NCI-H748 (cell line): ENCODE data around the gene PURB.
A peak's percentile ranks its signal among the peaks of the same experiment; 100 is the strongest.
"Not testable (repeated sequence)": the region's sequence is repeated elsewhere in the genome, so short reads cannot be mapped to it uniquely, and the experiment has no call there.

ENCODE experiments used
- DNase-seq: peaks from one replicate; lab custom pipeline; 2025; ENCODE audit not compliant: unreplicated experiment; lab: John Stamatoyannopoulos, UW

Gene PURB

DNA sequence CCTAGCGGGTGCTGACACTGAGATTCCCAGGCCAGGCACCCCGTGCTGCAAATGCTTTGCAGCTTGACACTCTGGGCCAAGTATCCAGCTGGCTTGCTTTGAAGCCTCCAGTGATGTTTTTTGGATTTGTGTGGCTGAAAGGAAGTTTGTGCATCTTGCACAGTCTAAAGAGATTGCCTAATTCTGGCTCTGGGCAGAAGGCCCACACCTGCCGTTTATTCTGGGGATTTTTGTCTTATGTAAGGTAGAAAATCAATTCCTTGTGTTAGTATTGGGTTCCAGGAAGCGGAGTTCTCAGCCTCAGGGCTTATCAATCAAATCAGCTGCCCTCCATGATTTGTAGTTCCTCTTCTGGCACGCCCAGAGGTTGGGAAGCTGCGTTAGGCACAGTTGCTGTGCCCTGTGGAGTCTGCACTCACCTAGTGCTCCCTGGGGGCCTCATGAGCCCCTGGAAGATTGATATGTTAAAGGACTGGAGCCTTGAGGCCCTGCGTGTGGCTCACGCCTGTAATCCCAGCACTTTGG is 8.4 kb upstream of the PURB start:
- DNase-seq, result no peak

DNA sequence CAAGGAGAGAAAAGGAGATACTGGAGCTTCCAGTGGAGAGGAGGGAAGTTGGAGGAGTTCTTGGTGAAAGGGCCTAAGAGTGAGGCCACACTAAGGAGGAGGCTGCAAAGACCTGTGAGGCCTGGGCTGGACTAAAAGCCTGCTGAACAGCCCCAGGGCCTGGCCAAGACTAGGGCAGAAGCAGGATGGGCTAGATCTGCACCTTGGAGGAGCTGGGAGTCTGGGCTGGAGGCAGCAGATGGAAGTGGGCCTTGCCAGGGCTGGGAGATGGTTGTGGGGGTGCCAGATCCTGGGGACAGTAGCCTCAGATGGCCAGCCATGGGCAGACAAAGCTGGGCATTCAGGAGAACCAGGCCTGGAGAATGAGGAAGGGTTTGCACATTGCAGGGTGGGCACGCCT is 6.5 kb upstream of the PURB start:
- no peak for DNase-seq

DNA sequence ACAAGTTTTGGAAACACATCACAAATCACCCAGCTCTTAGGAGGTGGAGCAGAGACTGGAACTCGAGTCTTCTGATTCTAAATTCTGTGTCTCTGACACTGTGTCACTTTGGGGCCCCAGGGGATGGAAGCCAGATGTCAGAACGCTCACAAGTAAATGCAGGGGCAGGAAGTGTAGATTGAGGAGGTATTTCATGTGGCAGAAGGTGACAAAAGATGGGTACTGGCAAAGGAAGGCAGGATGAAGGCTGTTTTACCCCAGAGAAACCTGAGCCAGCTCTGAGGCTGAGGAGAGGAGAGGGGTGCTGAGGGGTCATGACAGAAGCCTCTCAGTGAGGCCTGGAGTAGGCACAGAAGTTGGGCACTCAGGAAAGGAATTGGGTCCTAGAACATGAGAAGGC is 6.0 kb upstream of the PURB start:
- DNase-seq, result no peak

DNA sequence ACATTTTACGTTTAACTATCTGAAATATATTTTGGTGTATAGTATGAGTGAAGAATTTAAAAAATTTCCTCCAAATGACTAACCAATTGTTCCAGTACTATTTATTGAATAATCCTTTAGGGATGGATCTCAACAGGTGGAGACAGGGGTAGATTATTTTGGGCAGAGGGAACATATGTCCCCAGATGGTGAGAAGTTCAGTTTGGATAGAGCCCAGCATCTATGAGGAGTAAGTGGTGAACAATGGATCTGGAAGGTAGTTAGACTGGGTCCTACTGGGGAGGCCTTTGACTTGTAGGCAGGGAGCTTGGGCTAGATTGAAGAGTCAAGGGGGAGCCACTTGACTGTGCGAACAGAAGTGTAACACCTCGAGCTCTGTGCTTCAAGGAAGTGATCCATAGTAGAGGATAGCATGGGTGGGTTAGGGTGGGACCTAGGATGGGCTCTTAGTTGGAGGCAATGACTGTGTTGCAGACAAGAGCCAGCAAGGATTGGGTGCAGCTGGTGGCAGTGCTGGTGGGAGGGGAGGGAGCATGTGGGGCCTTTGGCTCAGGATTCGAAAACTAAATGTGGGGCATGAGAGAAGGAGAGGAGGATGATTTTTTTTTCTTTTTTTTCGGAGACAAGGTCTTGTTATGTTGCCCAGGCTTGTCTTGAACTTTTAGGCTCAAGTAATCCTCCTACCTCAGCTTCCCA is 3.9 kb upstream of the PURB start:
- no peak for DNase-seq

DNA sequence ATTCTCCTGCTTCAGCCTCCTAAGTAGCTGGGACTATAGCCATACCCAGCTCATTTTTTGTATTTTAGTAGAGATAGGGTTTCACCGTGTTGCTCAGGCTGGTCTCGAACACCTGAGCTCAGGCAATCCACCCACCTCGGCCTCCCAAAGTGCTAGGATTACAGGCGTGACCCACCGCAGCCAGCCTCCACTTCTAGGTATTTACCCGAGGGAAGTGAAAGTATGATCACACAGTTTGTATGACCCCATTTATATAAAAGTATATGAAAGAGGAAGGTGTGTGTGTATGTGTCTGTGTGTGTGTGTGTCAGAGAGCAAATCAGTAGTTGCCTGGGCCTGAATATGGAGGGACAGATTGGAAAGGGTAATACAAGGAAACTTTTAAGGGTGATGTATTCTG is 2.0 kb upstream of the PURB start:
- no peak for DNase-seq

DNA sequence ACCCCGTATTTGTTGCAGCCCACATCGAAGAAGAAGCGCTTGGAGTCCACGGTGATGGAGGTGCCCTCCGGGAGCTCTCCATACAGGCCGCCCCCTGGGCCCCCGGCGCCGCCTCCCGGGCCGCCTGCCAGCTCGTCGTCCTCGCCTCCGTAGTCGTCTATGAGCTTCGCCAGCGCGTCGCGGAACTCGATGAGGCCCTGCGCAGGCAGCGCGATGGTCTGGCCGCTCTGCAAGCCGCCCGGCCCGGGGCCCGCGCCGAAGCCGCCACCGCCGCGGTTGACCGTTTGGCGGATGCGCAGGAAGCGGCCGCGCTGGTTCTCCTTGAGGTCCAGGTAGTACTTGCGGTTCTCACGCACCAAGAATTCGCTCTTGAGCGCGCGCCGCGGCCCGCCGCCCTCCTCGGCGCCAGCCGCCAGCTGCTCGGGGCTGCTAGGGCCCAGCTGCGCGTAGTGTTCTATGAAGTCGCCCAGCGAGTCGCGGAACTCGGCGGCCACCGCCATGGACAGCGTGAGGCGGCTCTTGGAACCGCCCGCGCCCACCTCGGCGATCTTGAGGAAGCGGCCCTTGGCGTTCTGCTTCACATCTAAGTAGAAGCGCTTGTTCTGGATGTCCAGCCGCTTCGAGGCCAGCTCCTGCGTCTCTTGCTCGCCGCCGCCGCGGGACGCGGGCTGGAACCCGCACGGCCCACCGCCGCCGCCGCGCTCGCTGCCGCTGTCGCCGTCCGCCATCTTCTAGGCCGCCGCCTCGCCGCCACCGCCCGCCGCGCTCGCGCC is 523 bp downstream of the PURB start:
- peak; percentile 66 for DNase-seq

DNA sequence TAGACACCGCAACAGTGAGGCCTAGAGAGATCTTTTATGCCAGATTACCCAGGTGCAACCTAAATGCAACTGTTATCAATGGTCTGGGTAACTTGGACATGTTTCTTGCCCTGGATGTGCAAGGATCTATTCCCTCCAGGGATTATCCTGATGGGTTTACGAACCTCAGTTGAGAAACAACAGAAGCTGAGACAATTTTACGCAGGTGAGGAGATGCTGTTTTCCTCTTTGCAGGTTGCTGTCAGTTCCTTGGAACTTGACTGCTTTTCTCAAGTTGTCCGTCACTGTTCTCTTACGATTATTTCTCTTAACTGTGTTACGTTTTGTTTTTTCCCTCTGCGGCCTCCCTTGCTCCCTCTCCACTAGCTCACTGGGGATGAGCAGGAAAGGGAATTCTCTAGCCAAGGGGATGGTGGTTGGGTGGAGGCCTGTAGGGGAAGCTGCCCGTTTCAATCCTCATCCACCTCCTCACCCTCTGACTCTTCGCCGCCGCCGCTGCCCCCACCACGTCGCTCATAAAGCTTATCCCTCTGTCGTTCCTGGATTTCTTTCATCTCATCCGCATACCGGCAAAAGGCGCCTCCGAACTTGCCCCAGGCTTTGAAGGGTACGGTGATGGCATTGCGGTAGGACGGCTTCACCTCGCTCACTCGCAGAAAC is 1.2 kb downstream of the PURB start:
- no peak for DNase-seq

DNA sequence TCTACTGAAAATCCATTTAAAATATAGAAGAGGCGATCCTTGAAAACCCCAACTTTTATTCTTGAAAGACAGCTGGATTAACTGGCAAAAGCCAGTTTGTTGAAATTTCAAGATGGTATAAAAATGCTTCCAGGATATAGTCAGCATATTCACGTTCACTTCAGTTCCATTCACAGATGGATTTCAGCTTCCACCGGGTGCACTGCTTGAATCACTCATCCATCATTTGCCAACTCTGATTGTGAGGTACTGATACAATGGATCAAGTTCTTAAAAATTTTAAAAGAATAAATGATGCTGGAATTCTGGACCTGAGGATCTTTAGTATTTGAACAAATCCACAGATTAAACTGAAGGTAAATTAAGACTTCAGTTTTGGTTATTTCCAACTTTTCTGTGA is 2.4 kb downstream of the PURB start:
- no peak for DNase-seq

DNA sequence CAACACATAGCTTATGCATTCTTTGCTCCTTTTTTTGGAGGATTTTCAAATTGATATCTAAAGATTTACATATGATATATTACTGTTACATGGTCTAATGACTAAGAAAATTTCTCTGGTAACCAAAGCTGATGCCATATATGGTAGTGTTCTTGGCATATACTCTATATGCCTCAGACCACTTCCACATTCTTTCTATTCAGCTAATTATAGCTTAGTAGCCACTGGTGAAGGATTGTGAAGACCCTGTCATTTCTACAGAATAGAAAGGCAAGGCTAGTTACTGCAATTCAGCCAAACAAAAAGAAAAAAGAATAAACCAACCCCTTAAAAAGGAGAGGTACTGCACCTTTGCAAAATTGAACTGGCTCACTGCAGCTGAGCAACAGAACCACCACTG is 3.7 kb downstream of the PURB start:
- no peak for DNase-seq

DNA sequence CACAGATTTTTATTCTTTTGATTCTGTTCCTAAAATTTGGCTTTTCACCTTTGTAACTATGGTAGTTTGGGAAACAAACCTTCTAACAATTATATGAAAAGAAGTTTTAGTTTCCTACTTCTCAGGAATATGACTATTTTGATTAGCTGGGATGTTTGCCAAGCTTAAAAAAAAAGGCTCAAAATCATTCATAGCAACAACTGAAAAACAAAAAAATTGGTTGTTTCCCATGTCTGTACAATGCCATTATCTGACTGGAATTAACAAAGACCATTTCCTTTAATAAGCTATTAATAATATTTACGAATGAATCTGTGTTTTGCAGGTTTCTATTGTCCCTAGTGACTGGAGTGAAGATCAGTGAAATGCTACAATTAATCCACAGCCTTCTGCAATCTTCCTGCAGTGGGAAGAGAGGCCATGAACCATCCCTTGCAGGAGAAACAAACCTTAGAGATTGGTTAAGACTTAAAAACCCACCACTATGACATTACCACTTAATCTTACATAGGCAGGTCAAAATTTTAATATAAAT is 4.2 kb downstream of the PURB start:
- DNase-seq, result no peak

DNA sequence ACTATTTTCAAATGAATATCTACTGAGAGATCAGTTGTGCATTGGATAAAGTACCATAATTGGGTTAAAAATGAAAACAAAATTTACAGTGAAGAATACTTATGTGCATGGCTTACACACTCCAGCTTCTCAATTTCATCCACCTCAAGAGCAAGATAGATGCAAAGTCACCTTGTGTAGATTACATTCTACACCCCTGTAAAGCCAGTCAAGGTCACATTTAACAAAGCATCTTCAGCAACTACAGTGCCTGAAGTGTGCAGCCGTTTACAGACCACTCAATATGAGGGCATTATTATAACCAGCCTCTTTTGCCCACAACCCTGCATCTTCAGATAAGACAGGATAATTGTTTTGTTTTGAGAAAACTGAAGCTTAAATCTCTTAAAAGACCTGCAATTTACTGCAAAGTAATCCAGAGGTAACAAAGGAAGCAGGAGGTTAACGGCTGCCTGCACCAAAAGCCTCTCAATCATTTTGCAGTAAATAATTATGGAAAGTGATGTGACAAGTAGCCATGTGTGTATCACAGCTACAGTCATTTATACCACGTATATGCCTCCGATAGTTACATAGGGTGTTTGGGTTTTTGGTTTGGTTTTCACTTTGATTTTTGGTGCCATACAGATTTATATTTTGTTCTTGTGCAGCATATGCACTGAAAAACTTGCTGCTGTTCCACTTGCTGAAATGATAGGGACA is 4.9 kb downstream of the PURB start:
- DNase-seq, result no peak

DNA sequence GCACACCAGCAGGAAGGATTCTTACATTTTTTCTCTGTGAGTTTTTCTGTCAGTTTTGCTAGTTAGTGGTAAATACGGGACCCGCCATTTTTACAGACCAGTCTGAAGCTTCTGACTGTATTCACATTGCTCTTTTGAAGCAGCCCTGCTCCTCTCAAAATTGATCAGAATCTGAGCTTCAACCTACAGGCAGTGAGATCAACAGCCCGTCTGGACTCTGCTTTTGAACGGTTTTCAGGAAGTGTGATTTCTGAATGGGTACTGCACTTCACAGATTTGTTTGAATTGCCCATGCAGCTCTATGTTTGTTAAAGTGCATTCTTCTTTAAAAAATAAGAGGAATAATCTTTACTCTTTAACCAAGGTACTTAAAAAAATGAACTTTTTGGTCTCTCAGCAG is 8.9 kb downstream of the PURB start:
- DNase-seq, result no peak

DNA sequence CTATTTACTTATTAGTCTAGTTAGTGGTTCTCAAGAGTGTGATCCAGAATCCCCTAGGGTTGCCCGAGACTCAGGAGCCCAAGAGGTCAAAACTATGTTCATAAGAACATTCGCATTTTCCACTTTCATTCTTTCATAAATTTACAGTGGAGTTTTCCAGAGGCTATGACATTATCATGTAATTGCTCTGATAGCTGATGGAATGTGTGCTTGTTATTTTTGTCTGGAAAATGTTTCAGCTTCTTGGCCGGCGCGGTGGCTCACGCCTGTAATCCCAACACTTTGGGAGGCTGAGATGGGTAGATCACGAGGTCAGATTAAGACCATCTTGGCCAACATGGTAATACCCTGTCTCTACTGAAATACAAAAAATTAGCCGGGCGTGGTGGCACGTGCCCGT is 10.1 kb downstream of the PURB start:
- no peak for DNase-seq

DNA sequence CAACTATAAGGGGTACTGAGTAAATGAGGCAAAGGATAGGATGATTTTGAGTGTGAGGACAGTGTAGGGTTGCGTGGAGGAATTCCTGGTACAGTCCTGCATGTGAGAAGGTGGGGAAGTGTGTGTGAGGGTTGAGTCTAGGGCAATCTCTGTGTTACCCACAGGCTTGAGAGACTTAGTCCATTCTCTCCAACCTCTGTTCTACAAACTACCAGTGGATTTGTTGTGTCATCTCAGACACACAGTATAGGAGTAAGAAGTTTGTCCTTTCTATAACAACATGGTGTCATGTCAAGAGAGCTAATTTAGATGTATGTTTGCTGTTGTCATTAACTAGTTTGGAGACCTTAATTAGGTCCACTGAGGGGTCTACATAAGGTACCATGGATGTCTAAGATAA is 12.5 kb downstream of the PURB start:
- DNase-seq, result no peak

DNA sequence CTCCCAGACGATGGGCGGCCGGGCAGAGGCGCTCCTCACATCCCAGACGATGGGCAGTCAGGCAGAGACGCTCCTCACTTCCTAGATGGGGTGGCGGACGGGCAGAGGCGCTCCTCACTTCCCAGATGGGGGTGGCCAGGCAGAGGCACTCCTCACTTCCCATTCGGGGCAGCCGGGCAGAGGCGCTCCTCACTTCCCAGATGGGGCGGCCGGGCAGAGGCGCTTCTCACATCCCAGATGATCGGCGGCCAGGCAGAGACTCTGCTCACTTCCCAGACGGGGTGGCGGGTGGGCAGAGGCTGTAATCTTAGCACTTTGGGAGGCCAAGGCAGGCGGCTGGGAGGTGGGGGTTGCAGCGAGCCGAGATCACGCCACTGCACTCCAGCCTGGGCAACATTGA is 13.4 kb downstream of the PURB start:
- DNase-seq, result not testable (repeated sequence)

DNA sequence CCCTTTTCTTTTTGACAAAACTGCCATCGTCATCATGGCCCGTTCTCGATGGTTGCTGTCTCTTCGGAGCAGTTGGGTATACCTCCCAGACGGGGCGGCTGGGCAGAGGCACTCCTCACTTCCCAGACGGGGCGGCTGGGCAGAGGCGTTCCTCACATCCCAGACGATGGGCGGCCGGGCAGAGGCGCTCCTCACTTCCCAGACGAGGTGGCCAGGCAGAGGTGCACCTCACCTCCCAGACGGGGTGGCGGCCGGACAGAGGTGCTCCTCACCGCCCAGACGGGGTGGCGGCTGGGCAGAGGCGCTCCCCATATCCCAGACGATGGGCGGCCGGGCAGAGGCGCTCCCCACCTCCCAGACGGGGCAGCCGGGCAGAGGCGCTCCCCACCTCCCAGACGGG is 14.6 kb downstream of the PURB start:
- not testable (repeated sequence) for DNase-seq

DNA sequence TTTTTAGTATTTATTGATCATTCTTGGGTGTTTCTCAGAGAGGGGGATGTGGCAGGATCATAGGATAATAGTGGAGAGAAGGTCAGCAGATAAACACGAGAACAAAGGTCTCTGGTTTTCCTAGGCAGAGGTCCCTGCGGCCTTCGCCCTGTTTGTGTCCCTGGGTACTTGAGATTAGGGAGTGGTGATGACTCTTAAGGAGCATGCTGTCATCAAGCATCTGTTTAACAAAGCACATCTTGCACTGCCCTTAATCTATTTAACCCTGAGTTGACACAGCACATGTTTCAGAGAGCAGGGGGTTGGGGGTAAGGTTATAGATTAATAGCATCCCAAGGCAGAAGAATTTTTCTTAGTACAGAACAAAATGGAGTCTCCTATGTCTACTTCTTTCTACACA is 15.0 kb downstream of the PURB start:
- not testable (repeated sequence) for DNase-seq

DNA sequence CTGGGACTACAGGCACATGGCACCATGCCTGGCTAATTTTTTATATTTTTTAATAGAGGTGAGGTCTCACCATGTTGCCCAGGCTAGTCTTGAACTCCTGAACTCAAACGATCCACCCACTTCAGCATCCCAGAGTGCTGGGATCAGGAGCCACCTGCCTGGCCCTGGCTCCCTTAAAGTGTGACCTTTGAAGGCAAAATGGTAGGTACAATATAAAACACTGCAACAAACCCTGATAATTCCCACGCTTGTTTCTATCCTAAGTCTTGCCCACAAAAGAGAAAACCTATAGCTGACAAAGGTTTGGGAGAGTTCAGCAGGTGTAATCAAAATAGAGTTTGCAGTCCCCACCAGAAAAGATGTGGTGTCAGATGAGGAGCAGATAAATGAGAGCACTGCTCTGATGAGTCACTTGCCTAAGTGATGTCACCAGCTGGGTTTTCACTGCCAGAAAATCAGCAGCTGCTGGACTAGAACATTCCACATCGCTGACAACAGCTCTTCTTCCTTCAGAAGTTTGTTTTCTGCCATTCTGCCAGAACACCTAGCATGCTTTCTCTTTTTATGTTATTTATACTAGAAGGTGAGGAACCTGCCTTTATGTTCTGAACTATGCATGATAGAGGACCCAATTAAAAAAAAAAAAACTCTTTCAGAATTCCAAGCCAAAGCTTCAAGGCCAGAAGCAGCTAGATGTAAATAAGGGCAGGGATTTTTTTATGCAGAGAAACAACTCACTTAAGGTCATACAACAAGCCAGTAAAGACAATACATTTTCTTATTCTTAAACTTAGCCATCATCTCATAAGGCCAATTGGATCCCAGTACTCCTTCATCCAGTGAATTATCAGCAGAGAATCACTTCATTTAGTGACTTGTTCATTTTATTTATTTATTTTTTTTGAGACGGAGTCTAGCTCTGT is 18.0 kb downstream of the PURB start:
- DNase-seq, result no peak

DNA sequence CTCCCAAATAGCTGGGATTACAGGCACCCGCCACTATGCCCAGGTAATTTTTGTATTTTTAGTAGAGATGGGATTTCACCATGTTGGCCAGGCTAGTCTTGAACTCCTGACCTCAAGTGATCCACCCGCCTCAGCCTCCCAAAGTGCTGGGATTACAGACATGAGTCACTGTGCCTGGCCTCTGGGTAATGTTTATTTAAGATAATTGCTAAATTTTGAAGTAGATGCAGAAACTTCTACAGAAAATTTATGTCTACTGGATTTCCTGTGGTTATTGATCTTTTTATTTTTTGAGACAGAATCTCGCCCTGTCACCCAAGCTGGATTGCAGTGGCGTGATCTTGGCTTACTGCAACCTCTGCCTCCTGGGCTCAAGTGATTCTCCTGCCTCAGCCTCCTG is 23.4 kb downstream of the PURB start:
- DNase-seq, result not testable (repeated sequence)

DNA sequence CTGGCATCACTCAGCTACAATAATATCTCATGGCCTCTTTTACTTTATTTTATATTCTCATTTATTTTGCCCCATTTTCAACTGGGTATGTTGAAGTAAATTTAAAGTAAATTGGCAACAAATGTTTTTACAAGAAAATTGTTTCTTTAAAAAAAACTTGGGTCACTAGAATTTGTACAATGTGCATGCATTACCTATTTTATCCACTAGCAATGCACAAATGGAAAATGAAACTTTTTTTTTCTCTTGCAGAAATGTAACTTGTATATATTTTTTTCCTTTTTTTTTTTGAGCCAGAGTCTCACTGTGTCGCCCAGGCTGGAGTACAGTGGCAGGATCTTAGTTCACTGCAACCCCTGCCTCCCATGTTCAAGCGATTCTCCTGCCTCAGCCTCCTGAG is 27.2 kb downstream of the PURB start:
- no peak for DNase-seq
